ENCODE data around the gene HDAC4.

- TF ChIP-seq EP300 (IDR thresholded peaks at IDR 0.05) (no peak), CTCF (IDR thresholded peaks at IDR 0.05) (no peak), POLR2AphosphoS5 (IDR thresholded peaks at IDR 0.05) (no peak)
Observed at GRCh38 chr2:239060676-239061075, 340.1 kb downstream of the HDAC4 start.
